ENCODE data around the gene PEAK3.
A peak's percentile ranks its signal among the peaks of the same experiment; 100 is the strongest.

Gene PEAK3

GRCh38 chr19:2321565-2322283, 39.7 kb upstream of the PEAK3 start:
- no peak overlapping the region for H3K4me3 Mint-ChIP-seq
- peaks cover 32% of the 10 kb centered on the region for H3K36me3 Mint-ChIP-seq (ENCODE audit: insufficient read depth)
- DNase-seq (no peak), ATAC-seq (replicated peaks) (no peak)
- H3K9me3 Mint-ChIP-seq, result no peaks in the 10 kb centered on the region
- no peak overlapping the region for H3K27ac Mint-ChIP-seq
- no peaks in the 10 kb centered on the region for H3K27me3 Mint-ChIP-seq
- peaks cover 10 to 13% of the 10 kb centered on the region in 2 donors for H3K4me1 Mint-ChIP-seq (ENCODE audit: low read depth in 2 of 2)

- Mint-ChIP-seq H3K4me1 (ENCODE audit: low read depth in 2 of 2) (peaks cover 9 to 10% of the 10 kb centered on the region in 2 donors), H3K27ac (no peak overlapping the region), H3K27me3 (no peaks in the 10 kb centered on the region), H3K4me3 (no peak overlapping the region), H3K9me3 (no peaks in the 10 kb centered on the region), H3K36me3 (ENCODE audit: insufficient read depth) (peaks cover 31% of the 10 kb centered on the region)
- DNase-seq (no peak), ATAC-seq (replicated peaks) (no peak)
Observed at GRCh38 chr19:2320939-2321338, 39.0 kb upstream of the PEAK3 start.

- H3K4me3 Mint-ChIP-seq, result no peak overlapping the region
- H3K9me3 Mint-ChIP-seq, result peaks cover 0 to under 1% of the 10 kb centered on the region in 2 donors
- DNase-seq (no peak), ATAC-seq (replicated peaks) (no peak)
- H3K27me3 Mint-ChIP-seq, result peaks cover 2 to 7% of the 10 kb centered on the region in 2 donors
- H3K36me3 Mint-ChIP-seq (ENCODE audit: insufficient read depth), result peaks cover 26% of the 10 kb centered on the region
- H3K27ac Mint-ChIP-seq, result no peak overlapping the region
- H3K4me1 Mint-ChIP-seq (ENCODE audit: low read depth in 2 of 2), result peaks cover 0 to 5% of the 10 kb centered on the region in 2 donors
Observed at GRCh38 chr19:2320049-2320448, 38.1 kb upstream of the PEAK3 start.

GRCh38 chr19:2319551-2319950, 37.6 kb upstream of the PEAK3 start:
- no peak for DNase-seq
- Mint-ChIP-seq H3K4me3 (no peak overlapping the region), H3K27ac (no peak overlapping the region), H3K27me3 (peaks cover 7 to 12% of the 10 kb centered on the region in 2 donors), H3K36me3 (ENCODE audit: insufficient read depth) (peaks cover 25% of the 10 kb centered on the region), H3K4me1 (ENCODE audit: low read depth in 2 of 2) (peaks cover 0 to 5% of the 10 kb centered on the region in 2 donors), H3K9me3 (peaks cover 0 to 3% of the 10 kb centered on the region in 2 donors)
- no peak for ATAC-seq (replicated peaks)

GRCh38 chr19:2318923-2319322, 36.9 kb upstream of the PEAK3 start:
- H3K27ac Mint-ChIP-seq, result peak overlapping the region in 1 of 2 donors; percentile 49
- H3K4me1 Mint-ChIP-seq (ENCODE audit: low read depth in 2 of 2), result peaks cover 0 to 5% of the 10 kb centered on the region in 2 donors
- peaks cover 19% of the 10 kb centered on the region for H3K36me3 Mint-ChIP-seq (ENCODE audit: insufficient read depth)

GRCh38 chr19:2317756-2318155, 35.8 kb upstream of the PEAK3 start:
- peaks cover 0 to 5% of the 10 kb centered on the region in 2 donors for H3K4me1 Mint-ChIP-seq (ENCODE audit: low read depth in 2 of 2)
- ATAC-seq (replicated peaks) (no peak), DNase-seq (no peak)
- no peak overlapping the region for H3K4me3 Mint-ChIP-seq
- H3K9me3 Mint-ChIP-seq, result peaks cover 0 to 3% of the 10 kb centered on the region in 2 donors
- peaks cover 25 to 30% of the 10 kb centered on the region in 2 donors for H3K27me3 Mint-ChIP-seq
- peaks cover 15% of the 10 kb centered on the region for H3K36me3 Mint-ChIP-seq (ENCODE audit: insufficient read depth)
- no peak overlapping the region for H3K27ac Mint-ChIP-seq

More at GRCh38 chr19:2318923-2319322, 36.9 kb upstream of the PEAK3 start:
- ATAC-seq (replicated peaks) (no peak), DNase-seq (no peak)
- H3K4me3 Mint-ChIP-seq, result no peak overlapping the region
- peaks cover 0 to 3% of the 10 kb centered on the region in 2 donors for H3K9me3 Mint-ChIP-seq
- peaks cover 13 to 19% of the 10 kb centered on the region in 2 donors for H3K27me3 Mint-ChIP-seq

- H3K36me3 Mint-ChIP-seq (ENCODE audit: insufficient read depth), result peaks cover 10% of the 10 kb centered on the region
- DNase-seq, result no peak
- H3K9me3 Mint-ChIP-seq, result peaks cover 0 to 3% of the 10 kb centered on the region in 2 donors
- peak overlapping the region in 1 of 2 donors; percentile 67 for H3K27ac Mint-ChIP-seq
- H3K27me3 Mint-ChIP-seq, result peaks cover 25 to 35% of the 10 kb centered on the region in 2 donors
- H3K4me3 Mint-ChIP-seq, result no peak overlapping the region
- peaks cover 0 to 5% of the 10 kb centered on the region in 2 donors for H3K4me1 Mint-ChIP-seq (ENCODE audit: low read depth in 2 of 2)
- no peak for ATAC-seq (replicated peaks)
Observed at GRCh38 chr19:2317300-2317699, 35.3 kb upstream of the PEAK3 start.

GRCh38 chr19:2315818-2316353, 33.9 kb upstream of the PEAK3 start:
- H3K27me3 Mint-ChIP-seq, result peaks cover 26 to 40% of the 10 kb centered on the region in 2 donors
- DNase-seq (no peak), ATAC-seq (replicated peaks) (peak; percentile 58)
- peaks cover 0 to 3% of the 10 kb centered on the region in 2 donors for H3K9me3 Mint-ChIP-seq
- H3K36me3 Mint-ChIP-seq (ENCODE audit: insufficient read depth), result peaks cover 5% of the 10 kb centered on the region
- peaks cover 0 to 5% of the 10 kb centered on the region in 2 donors for H3K4me1 Mint-ChIP-seq (ENCODE audit: low read depth in 2 of 2)
- no peak overlapping the region for H3K27ac Mint-ChIP-seq
- H3K4me3 Mint-ChIP-seq, result no peak overlapping the region

GRCh38 chr19:2315121-2315817, 33.3 kb upstream of the PEAK3 start:
- H3K27me3 Mint-ChIP-seq, result peaks cover 32 to 46% of the 10 kb centered on the region in 2 donors
- peaks cover 0 to 5% of the 10 kb centered on the region in 2 donors for H3K4me1 Mint-ChIP-seq (ENCODE audit: low read depth in 2 of 2)
- peaks cover 0 to 3% of the 10 kb centered on the region in 2 donors for H3K9me3 Mint-ChIP-seq
- ATAC-seq (replicated peaks) (no peak), DNase-seq (no peak)
- peaks cover 5% of the 10 kb centered on the region for H3K36me3 Mint-ChIP-seq (ENCODE audit: insufficient read depth)
- H3K4me3 Mint-ChIP-seq, result no peak overlapping the region
- no peak overlapping the region for H3K27ac Mint-ChIP-seq

- Mint-ChIP-seq H3K36me3 (ENCODE audit: insufficient read depth) (peaks cover 12% of the 10 kb centered on the region), H3K27ac (no peak overlapping the region), H3K4me1 (ENCODE audit: low read depth in 2 of 2) (peaks cover 5 to 8% of the 10 kb centered on the region in 2 donors), H3K27me3 (peaks cover 50 to 68% of the 10 kb centered on the region in 2 donors), H3K9me3 (peaks cover 0 to 3% of the 10 kb centered on the region in 2 donors), H3K4me3 (no peak overlapping the region)
- DNase-seq (no peak), ATAC-seq (replicated peaks) (no peak)
Observed at GRCh38 chr19:2312820-2313501, 31.0 kb upstream of the PEAK3 start.

GRCh38 chr19:2311093-2311492, 29.1 kb upstream of the PEAK3 start:
- Mint-ChIP-seq H3K4me3 (no peak overlapping the region), H3K4me1 (ENCODE audit: low read depth in 2 of 2) (peaks cover 5 to 8% of the 10 kb centered on the region in 2 donors), H3K27me3 (peaks cover 60 to 82% of the 10 kb centered on the region in 2 donors), H3K27ac (no peak overlapping the region), H3K9me3 (peaks cover 0 to 3% of the 10 kb centered on the region in 2 donors), H3K36me3 (ENCODE audit: insufficient read depth) (peaks cover 17% of the 10 kb centered on the region)
- no peak for DNase-seq
- ATAC-seq (replicated peaks), result no peak

- Mint-ChIP-seq H3K4me1 (ENCODE audit: low read depth in 2 of 2) (peaks cover 4 to 5% of the 10 kb centered on the region in 2 donors), H3K27ac (no peak overlapping the region), H3K4me3 (no peak overlapping the region), H3K36me3 (ENCODE audit: insufficient read depth) (peaks cover 18% of the 10 kb centered on the region), H3K9me3 (peaks cover 0 to under 1% of the 10 kb centered on the region in 2 donors), H3K27me3 (peaks cover 64 to 86% of the 10 kb centered on the region in 2 donors)
- ATAC-seq (replicated peaks) (no peak), DNase-seq (no peak)
Observed at GRCh38 chr19:2309734-2310362, 27.9 kb upstream of the PEAK3 start.

- no peak within 1 kb of the TSS for H3K27ac Mint-ChIP-seq
- peaks cover 4 to 5% of the 10 kb centered on the region in 2 donors for H3K4me1 Mint-ChIP-seq (ENCODE audit: low read depth in 2 of 2)
- H3K36me3 Mint-ChIP-seq (ENCODE audit: insufficient read depth), result peaks cover 29% of the 10 kb centered on the region
- ATAC-seq (replicated peaks) (peak; percentile 43), DNase-seq (no peak)
- peak within 1 kb of the TSS; percentile 48 to 70 for H3K4me3 Mint-ChIP-seq
- H3K9me3 Mint-ChIP-seq, result no peaks in the 10 kb centered on the region
- peaks cover 59 to 86% of the 10 kb centered on the region in 2 donors for H3K27me3 Mint-ChIP-seq
Observed at GRCh38 chr19:2308114-2308556, 26.2 kb upstream of the PEAK3 start, which contains the start of gene LINGO3. Gene LINGO3, minus strand, starts transcription at chr19:2308154. Its CDS starts 16,378 bp downstream, at chr19:2291776.
